Panc1 (cell line): Measurements from ENCODE around the gene CRIM1. TPM values are rescaled to one million over a fixed set of nuclear protein-coding genes. Genes with fewer than 3 reads are reported as not detected.

Source experiments
- ATAC-seq: fragments of 200-7000 bp; cut with Tn5 transposase; 2 replicates; pipeline ENCODE4 v1.9.1; 2020; ENCODE audit warnings: mild to moderate bottlenecking, moderate library complexity
- BruUV-seq: library from RNA; stranded (reverse); fragments of 400-500 nt; replicated peaks from 2 replicates; lab custom pipeline; 2021; lab: Mats Ljungman, UMichigan
- CTCF ChIA-PET: fragments of 300-600 bp; sonication (Branson Sonifier 250); formaldehyde crosslinking; loops from one replicate; lab custom pipeline; 2022; ENCODE audit warnings: antibody characterized with exemption; lab: Charles Lee
- POLR2A ChIA-PET: fragments of 300-600 bp; sonication (Branson Sonifier 250); formaldehyde crosslinking; loops from one replicate; lab custom pipeline; 2022; ENCODE audit warnings: antibody characterized with exemption; lab: Charles Lee
- DNase-seq: peaks from one replicate; pipeline ENCODE4 v3.0.0-alpha.2; 2010; ENCODE audit warnings: low read depth, low spot score
- H3K27ac ChIP-seq: 2 replicates; pipeline ENCODE4 v1.5.1; 2011; ENCODE audit warnings: mild to moderate bottlenecking, low read length, inconsistent platforms
- H3K27me3 ChIP-seq: fragments of 200-500 bp; sonication (Bioruptor generic); 2 replicates; pipeline ENCODE4 v1.6.0; 2014; ENCODE audit warnings: low read length, inconsistent platforms; ENCODE audit not compliant: control insufficient read depth, insufficient read depth
- H3K36me3 ChIP-seq: fragments of 200-500 bp; sonication (Bioruptor generic); 2 replicates; pipeline ENCODE4 v1.5.1; 2014; ENCODE audit warnings: inconsistent platforms, mild to moderate bottlenecking, low read length, moderate library complexity; ENCODE audit not compliant: control insufficient read depth, insufficient read depth
- H3K4me1 ChIP-seq: 2 replicates; pipeline ENCODE4 v1.5.1; 2011; ENCODE audit warnings: inconsistent platforms, mild to moderate bottlenecking, low read length, moderate library complexity; ENCODE audit not compliant: control insufficient read depth, insufficient read depth
- H3K4me3 ChIP-seq, 2 experiments: 2 replicates each; pipeline ENCODE4 v1.5.1; 2011 to 2012; ENCODE audit warnings: low read depth in 2 of 2, low read length in 2 of 2, mild to moderate bottlenecking in 2 of 2, inconsistent platforms in 1 of 2, moderate library complexity in 1 of 2
- H3K9me3 ChIP-seq: fragments of 200-500 bp; sonication (Bioruptor generic); 2 replicates; pipeline ENCODE4 v1.5.1; 2014; ENCODE audit warnings: low read depth, mild to moderate bottlenecking, inconsistent platforms, low read length, moderate library complexity; ENCODE audit not compliant: control insufficient read depth, insufficient read depth
- CTCF ChIP-seq: fragments of 450-650 bp; IDR thresholded peaks from 2 replicates; pipeline ENCODE4 v1.5.1; 2017; ENCODE audit warnings: mild to moderate bottlenecking
- POLR2AphosphoS5 ChIP-seq: IDR thresholded peaks from 2 replicates; pipeline ENCODE4 v1.6.1; 2012; ENCODE audit warnings: mild to moderate bottlenecking, low read depth, low read length, moderate library complexity
- REST ChIP-seq, 2 experiments: IDR thresholded peaks; 2 replicates each; pipeline ENCODE4 v1.6.1; 2011 to 2012; ENCODE audit warnings: low read depth in 2 of 2, control low read depth in 1 of 2, low read length in 1 of 2, mild to moderate bottlenecking in 1 of 2, moderate library complexity in 1 of 2; ENCODE audit not compliant: insufficient read depth in 1 of 2
- SIN3A ChIP-seq: IDR thresholded peaks from 2 replicates; pipeline ENCODE4 v1.6.1; 2012; ENCODE audit warnings: low read depth, mild to moderate bottlenecking, low read length, moderate library complexity, borderline replicate concordance; ENCODE audit not compliant: insufficient read depth
- TCF7L2 ChIP-seq: IDR thresholded peaks from 2 replicates; pipeline ENCODE4 v1.6.1; 2011; ENCODE audit warnings: mild to moderate bottlenecking, low read depth, low read length, inconsistent platforms
- in situ Hi-C: cut with HindIII; loops from 2 replicates; pipeline ENCODE4 v1.10.0; 2016; ENCODE audit warnings: low sequenced_read_pairs, low pct_unique_long_range_greater_than_20kb
- intact Hi-C: fragments of 100-400 bp; cut with micrococcal nuclease; formaldehyde crosslinking; loops from one replicate; pipeline ENCODE4 v1.10.0; 2022; ENCODE audit not compliant: unreplicated experiment
- total RNA-seq: library from RNA; stranded (reverse); gene quantifications from one replicate; pipeline ENCODE4 v1.2.1, GENCODE V29; 2021; ENCODE audit not compliant: unreplicated experiment

Gene CRIM1
- total RNA-seq, 1 experiment from 2014 or later = 290 TPM

GRCh38 chr2:36574560-36574959, 219.0 kb downstream of the CRIM1 start:
- ChIA-PET CTCF (no interaction called here), POLR2A (no interaction called here)
- H3K36me3 ChIP-seq = peaks cover 18% of the 10 kb centered on the region
- no peak for DNase-seq
- no peaks in the 10 kb centered on the region for H3K9me3 ChIP-seq
- TF ChIP-seq REST (IDR thresholded peaks at IDR 0.05; ENCODE audit: insufficient read depth in 1 of 2, low read depth in 2 of 2, low read length in 1 of 2) = no peak
- TF ChIP-seq POLR2AphosphoS5 = no peak
- TF ChIP-seq CTCF = no peak
- no peak for TF ChIP-seq SIN3A
- TF ChIP-seq TCF7L2 = no peak
- H3K27ac ChIP-seq = peak overlapping the region; percentile 90; the same call in 1 of the 2 replicates
- ATAC-seq = no peak
- intact Hi-C loops (no loop called here), in situ Hi-C loops (no loop called here)
- H3K4me1 ChIP-seq = peaks cover 32% of the 10 kb centered on the region
- no TSS peak for BruUV-seq
- no peak overlapping the region for H3K4me3 ChIP-seq
- H3K27me3 ChIP-seq = no peaks in the 10 kb centered on the region

- Histone ChIP-seq H3K4me3 (no peak overlapping the region), H3K36me3 (peaks cover 28% of the 10 kb centered on the region), H3K27me3 (no peaks in the 10 kb centered on the region), H3K27ac (peak overlapping the region; percentile 45; the same call in 1 of the 2 replicates), H3K4me1 (peaks cover 7% of the 10 kb centered on the region), H3K9me3 (no peaks in the 10 kb centered on the region)
- ChIA-PET CTCF (no interaction called here), POLR2A (interaction anchor here (0.5 kb wide), 1 partner anchor 40 kb away, joined by 4 read pairs; no protein-coding TSS in a partner anchor)
- ATAC-seq (no peak), DNase-seq (no peak)
- intact Hi-C loops (no loop called here), in situ Hi-C loops (no loop called here)
- no peak for TF ChIP-seq POLR2AphosphoS5
- no TSS peak for BruUV-seq
These were observed 222.3 kb downstream of the CRIM1 start for GRCh38 chr2:36577884-36578283.
